Stomach (tissue), 19 donors: ENCODE results near the gene CDK2AP2. TPM values are rescaled to one million over a fixed set of nuclear protein-coding genes. Genes with fewer than 3 reads are reported as not detected.
"Not testable (repeated sequence)": the region's sequence is repeated elsewhere in the genome, so short reads cannot be mapped to it uniquely, and the experiment has no call there.

ENCODE experiments used
- DNase-seq, 2 donors: peaks; one replicate each; pipeline versions ENCODE4 v3.0.0 to v3.0.0-alpha.2; 2013 to 2019
- H3K27ac ChIP-seq, 5 donors: fragments of 200-600 bp in 4 of 5; sonication (generic) in 4 of 5; one replicate each; pipeline ENCODE4 v1.5.1; 2013 to 2019; ENCODE audit warnings: mild to moderate bottlenecking in 1 of 5, moderate library complexity in 1 of 5
- H3K27me3 ChIP-seq, 3 donors: fragments of 200-600 bp; sonication (generic); one replicate each; pipeline ENCODE4 v1.5.1; 2017 to 2019; ENCODE audit warnings: mixed run types in 1 of 3
- H3K36me3 ChIP-seq, 4 donors: fragments of 200-600 bp; sonication (generic); 1 replicate in 3 of 4; 2 replicates in 1 of 4; pipeline ENCODE4 v1.5.1; 2016 to 2019
- H3K4me1 ChIP-seq, 4 donors: fragments of 200-600 bp; sonication (generic); one replicate each; pipeline ENCODE4 v1.5.1; 2016 to 2019
- H3K4me3 ChIP-seq, 4 donors: fragments of 200-600 bp; sonication (generic) in 3 of 4; one replicate each; pipeline ENCODE4 v1.5.1; 2016 to 2019; ENCODE audit warnings: mild to moderate bottlenecking in 1 of 4
- H3K9me3 ChIP-seq, 4 donors: fragments of 200-600 bp; sonication (generic); one replicate each; pipeline ENCODE4 v1.5.1; 2016 to 2019
- EP300 ChIP-seq: sonication (generic); formaldehyde crosslinking; IDR thresholded peaks from one replicate; pipeline ENCODE4 v1.6.1; 2017; ENCODE audit warnings: antibody characterized with exemption
- POLR2A ChIP-seq, 4 donors: fragments of 450-650 bp; IDR thresholded peaks; one replicate each; pipeline ENCODE4 v1.6.1; 2016; ENCODE audit warnings: antibody characterized with exemption in 4 of 4, control low read depth in 2 of 4, mild to moderate bottlenecking in 1 of 4, moderate library complexity in 1 of 4
- POLR2AphosphoS5 ChIP-seq, 3 donors: sonication (generic); formaldehyde crosslinking; IDR thresholded peaks; one replicate each; pipeline ENCODE4 v1.6.1; 2016; ENCODE audit warnings: antibody characterized with exemption in 3 of 3
- WGBS, 5 donors: extraction: QIAGEN DNeasy Blood & Tissue Kit in 3 of 5; methylation state at CpG; one replicate each; pipeline versions ENCODE4 v1.1.5 to v1.1.7; 2013 to 2018; 5-methylcytosine and 5-hydroxymethylcytosine counted together
- intact Hi-C: fragments of 100-400 bp; cut with DNase I; formaldehyde crosslinking; loops from one replicate; pipeline ENCODE4 v1.15.1; 2023; ENCODE audit warnings: low total_unique reads
- long read RNA-seq, 10 donors: transcript quantifications; one replicate each; lab custom pipeline, GENCODE V29; 2026
- polyA plus RNA-seq, 3 donors: library from polyadenylated mRNA; stranded (reverse); fragments of 200-250 nt; gene quantifications; one replicate each; pipeline ENCODE4 v1.2.3, GENCODE V29; 2013
- total RNA-seq, 5 donors: library from RNA; depleted of rRNA; stranded (reverse); fragments of >200 nt; gene quantifications; one replicate each; pipeline versions ENCODE4 v1.1.0 to v1.2.3, GENCODE V29; 2014 to 2016
- TF ChIP-seq, protein P1 (sequence below), 7 experiments: fragments of 450-650 bp in 4 of 7; fragments of 200-600 bp in 3 of 7; sonication (generic) in 3 of 7; IDR thresholded peaks; one replicate each; pipeline ENCODE4 v1.5.1; 2016 to 2019; ENCODE audit warnings: antibody characterized with exemption in 7 of 7, control low read depth in 2 of 7, mild to moderate bottlenecking in 1 of 7
- donor health status: healthy with polysubstance abuse.
- donor health status: Bipolar disorder and iron deficiency.
- donor health status: healthy.

Gene CDK2AP2, protein sequence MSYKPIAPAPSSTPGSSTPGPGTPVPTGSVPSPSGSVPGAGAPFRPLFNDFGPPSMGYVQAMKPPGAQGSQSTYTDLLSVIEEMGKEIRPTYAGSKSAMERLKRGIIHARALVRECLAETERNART
- 10 to 100 TPM in 4 of 5 donors, 1 to 10 TPM in 1; 8.3 to 68.3 (median 52.7) TPM for total RNA-seq
- 10 to 100 TPM; 60.9 to 95.9 (median 74.7) TPM for polyA plus RNA-seq
- long read RNA-seq, donor 1, transcript CDK2AP2-201 (4 exons, 1,378 nt) = major isoform, 8 of 13 reads
- long read RNA-seq, donor 1, partial matches to known transcripts = 0 of 13 reads
- long read RNA-seq, donor 1, other reads (novel, unspliced or antisense) = 0 of 13 reads
- long read RNA-seq, donor 2, transcript CDK2AP2-201 (4 exons, 1,378 nt) = major isoform, 25 of 31 reads
- long read RNA-seq, donor 2, transcript CDK2AP2-202 (3 exons, 1,692 nt) = minor isoform, 5 of 31 reads
- long read RNA-seq, donor 2, partial matches to known transcripts = 0 of 31 reads
- long read RNA-seq, donor 2, other reads (novel, unspliced or antisense) = 0 of 31 reads
- long read RNA-seq, donor 3, transcript CDK2AP2-201 (4 exons, 1,378 nt) = major isoform, 14 of 16 reads
- long read RNA-seq, donor 3, partial matches to known transcripts = 0 of 16 reads
- long read RNA-seq, donor 3, other reads (novel, unspliced or antisense) = 0 of 16 reads
- long read RNA-seq, donor 4 = 0 reads
- long read RNA-seq, donor 5, transcript CDK2AP2-201 (4 exons, 1,378 nt) = major isoform, 18 of 24 reads
- long read RNA-seq, donor 5, transcript CDK2AP2-202 (3 exons, 1,692 nt) = minor isoform, 5 of 24 reads
- long read RNA-seq, donor 5, partial matches to known transcripts = 0 of 24 reads
- long read RNA-seq, donor 5, other reads (novel, unspliced or antisense) = 0 of 24 reads
- long read RNA-seq, donor 6, transcript CDK2AP2-202 (3 exons, 1,692 nt) = minor isoform, 7 of 52 reads
- long read RNA-seq, donor 6, transcript CDK2AP2-201 (4 exons, 1,378 nt) = major isoform, 32 of 52 reads
- long read RNA-seq, donor 6, partial matches to known transcripts = 6 of 52 reads
- long read RNA-seq, donor 6, other reads (novel, unspliced or antisense) = 0 of 52 reads
- long read RNA-seq, donor 7, transcript CDK2AP2-201 (4 exons, 1,378 nt) = major isoform, 25 of 28 reads
- long read RNA-seq, donor 7, partial matches to known transcripts = 0 of 28 reads
- long read RNA-seq, donor 7, other reads (novel, unspliced or antisense) = 0 of 28 reads
- long read RNA-seq, donor 8, transcript CDK2AP2-201 (4 exons, 1,378 nt) = major isoform, 20 of 24 reads
- long read RNA-seq, donor 8, partial matches to known transcripts = 0 of 24 reads
- long read RNA-seq, donor 8, other reads (novel, unspliced or antisense) = 0 of 24 reads
- long read RNA-seq, donor 9, transcript CDK2AP2-201 (4 exons, 1,378 nt) = major isoform, 15 of 32 reads
- long read RNA-seq, donor 9, partial matches to known transcripts = 13 of 32 reads
- long read RNA-seq, donor 9, other reads (novel, unspliced or antisense) = 0 of 32 reads
- long read RNA-seq, donor 10, transcript CDK2AP2-201 (4 exons, 1,378 nt) = major isoform, 8 of 12 reads
- long read RNA-seq, donor 10, partial matches to known transcripts = 0 of 12 reads
- long read RNA-seq, donor 10, other reads (novel, unspliced or antisense) = 0 of 12 reads

DNA sequence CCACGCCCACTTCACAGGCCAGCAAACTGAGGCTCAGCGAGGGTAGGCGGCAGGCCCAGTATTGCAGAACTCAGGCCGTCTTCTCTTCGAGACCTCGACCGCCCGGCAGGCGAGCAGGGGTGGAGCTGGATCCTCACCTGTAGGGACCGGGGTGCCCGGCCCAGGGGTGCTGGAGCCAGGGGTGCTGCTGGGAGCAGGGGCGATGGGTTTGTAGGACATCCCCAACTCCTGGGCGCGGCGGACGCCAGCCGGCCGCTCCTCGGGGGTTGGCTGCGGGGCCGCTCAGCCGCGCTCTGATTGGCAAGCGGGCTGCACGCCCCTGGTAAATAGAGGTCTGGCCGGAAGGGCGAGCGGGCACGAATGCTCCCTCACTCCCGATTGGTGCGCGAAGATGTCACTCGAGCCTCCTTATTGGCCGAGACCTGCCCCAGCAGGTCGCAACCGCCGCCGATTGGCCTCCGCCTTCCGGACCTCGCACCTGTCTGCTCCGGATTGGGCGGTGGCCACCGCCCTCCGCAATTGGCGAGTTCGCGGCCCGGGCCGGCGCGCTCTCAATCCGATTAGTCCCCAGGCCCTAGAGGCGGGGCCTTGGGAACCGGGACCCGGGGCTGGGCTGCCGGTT is at the start of gene CDK2AP2:
Gene CDK2AP2, minus strand, starts transcription at position 299 of the 622 bp plus-strand sequence. Its CDS starts 80 bp downstream, at position 219.
- WGBS, 5 donors = 0 to 1% (median 0%) methylated on average over 4 to 57 of the region's 57 CpGs
- Histone ChIP-seq H3K4me1 (peaks cover 49 to 56% (median 54%) of the 10 kb centered on the region in 4 donors), H3K27ac (peak within 1 kb of the TSS; percentile 94 to 99 (median 98))

DNA sequence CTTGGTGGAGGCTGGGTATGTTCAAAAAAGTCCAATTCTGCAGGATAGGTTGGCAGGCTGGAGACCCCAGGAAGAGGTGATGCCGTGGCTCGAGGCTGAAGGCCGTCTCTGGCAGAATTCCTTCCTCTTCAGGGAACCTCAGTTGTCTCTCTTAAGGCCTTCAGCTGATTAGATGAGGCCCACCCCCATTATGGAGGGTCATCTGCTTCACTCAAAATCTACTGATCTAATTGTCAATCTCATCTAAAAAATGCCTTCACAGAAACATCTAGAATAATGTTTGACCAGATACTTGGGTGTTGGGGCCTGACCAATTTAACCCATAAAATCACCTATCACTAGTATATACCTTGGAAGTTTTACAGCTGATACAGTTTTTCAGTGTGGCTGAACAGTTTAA is 48.3 kb upstream of the CDK2AP2 start:
- Histone ChIP-seq H3K4me1 (peaks cover 0 to 16% (median 10%) of the 10 kb centered on the region in 4 donors), H3K36me3 (no peaks in the 10 kb centered on the region), H3K27me3 (peaks cover 0 to 8% (median 0%) of the 10 kb centered on the region in 3 donors), H3K4me3 (no peak overlapping the region), H3K27ac (no peak overlapping the region), H3K9me3 (peaks cover 0 to 5% (median 2%) of the 10 kb centered on the region in 4 donors)
- intact Hi-C loops = no loop called here
- no peak for TF ChIP-seq EP300
- no peak for TF ChIP-seq POLR2A (IDR thresholded peaks at IDR 0.05)
- TF ChIP-seq, protein P1, sequence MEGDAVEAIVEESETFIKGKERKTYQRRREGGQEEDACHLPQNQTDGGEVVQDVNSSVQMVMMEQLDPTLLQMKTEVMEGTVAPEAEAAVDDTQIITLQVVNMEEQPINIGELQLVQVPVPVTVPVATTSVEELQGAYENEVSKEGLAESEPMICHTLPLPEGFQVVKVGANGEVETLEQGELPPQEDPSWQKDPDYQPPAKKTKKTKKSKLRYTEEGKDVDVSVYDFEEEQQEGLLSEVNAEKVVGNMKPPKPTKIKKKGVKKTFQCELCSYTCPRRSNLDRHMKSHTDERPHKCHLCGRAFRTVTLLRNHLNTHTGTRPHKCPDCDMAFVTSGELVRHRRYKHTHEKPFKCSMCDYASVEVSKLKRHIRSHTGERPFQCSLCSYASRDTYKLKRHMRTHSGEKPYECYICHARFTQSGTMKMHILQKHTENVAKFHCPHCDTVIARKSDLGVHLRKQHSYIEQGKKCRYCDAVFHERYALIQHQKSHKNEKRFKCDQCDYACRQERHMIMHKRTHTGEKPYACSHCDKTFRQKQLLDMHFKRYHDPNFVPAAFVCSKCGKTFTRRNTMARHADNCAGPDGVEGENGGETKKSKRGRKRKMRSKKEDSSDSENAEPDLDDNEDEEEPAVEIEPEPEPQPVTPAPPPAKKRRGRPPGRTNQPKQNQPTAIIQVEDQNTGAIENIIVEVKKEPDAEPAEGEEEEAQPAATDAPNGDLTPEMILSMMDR (IDR thresholded peaks at IDR 0.05) = no peak
- TF ChIP-seq POLR2AphosphoS5 (IDR thresholded peaks at IDR 0.05) = no peak
- DNase-seq = no peak
- WGBS, 5 donors = 74 to 87% (median 85%) methylated on average over 3 of the region's 3 CpGs

More for the DNA sequence above, at the start of gene CDK2AP2:
- Histone ChIP-seq H3K4me3 (peak within 1 kb of the TSS; percentile 72 to 87 (median 80)), H3K9me3 (no peaks in the 10 kb centered on the region), H3K27me3 (peaks cover 0 to 34% (median 0%) of the 10 kb centered on the region in 3 donors), H3K36me3 (peaks cover 0 to 8% (median 4%) of the 10 kb centered on the region in 4 donors)
- DNase-seq = peak; percentile 100
- intact Hi-C loops = loop anchor here (10.0 kb wide), 1 partner anchor 73 kb away; the partner anchor contains the start of gene PTPRCAP
- TF ChIP-seq EP300 (no peak), POLR2A (IDR thresholded peaks at IDR 0.05) (peak in 1 of 4 donors; percentile 86), POLR2AphosphoS5 (IDR thresholded peaks at IDR 0.05) (peak; percentile 62 to 90 (median 88))
- TF ChIP-seq, protein P1 (IDR thresholded peaks at IDR 0.05) = no peak

DNA sequence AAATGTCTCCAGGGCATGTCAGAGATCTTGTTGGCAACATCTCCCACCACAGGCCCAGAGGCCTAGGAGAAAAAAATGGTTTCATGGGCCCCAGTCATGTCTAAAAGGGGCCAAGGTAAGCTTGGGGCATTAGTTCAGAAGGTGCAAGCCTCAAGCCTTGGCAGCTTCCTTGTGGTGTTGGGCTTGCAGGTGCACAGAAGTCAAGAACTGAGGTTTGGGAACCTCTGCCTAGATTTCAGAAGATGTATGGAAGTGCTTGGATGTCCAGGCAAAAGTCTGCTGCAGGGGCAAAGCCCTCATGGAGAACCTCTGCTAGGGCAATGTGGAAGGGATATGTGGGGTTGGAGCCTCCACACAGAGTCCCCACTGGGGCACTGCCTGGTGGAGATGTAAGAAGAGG is 43.7 kb upstream of the CDK2AP2 start:
- H3K4me3 ChIP-seq, intact Hi-C loops: not testable (repeated sequence)

DNA sequence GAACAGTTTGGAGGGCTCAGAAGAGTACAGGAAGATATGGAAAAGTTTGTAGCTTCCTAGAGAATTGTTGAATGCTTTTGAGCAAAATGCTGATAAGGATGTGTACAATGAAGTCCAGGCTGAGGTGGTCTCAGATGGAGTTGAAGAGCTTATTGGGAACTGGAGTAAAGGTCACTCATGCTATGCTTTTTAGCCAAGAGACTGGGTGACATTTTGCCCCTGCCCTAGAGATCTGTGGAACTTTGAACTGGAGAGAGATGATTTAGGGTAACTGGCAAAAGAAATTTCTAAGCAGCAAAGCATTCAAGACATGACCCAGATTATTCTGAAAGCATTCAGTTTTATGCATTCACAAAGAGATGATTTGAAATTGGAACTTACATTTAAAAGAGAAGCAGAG is 43.2 kb upstream of the CDK2AP2 start:
- intact Hi-C loops = no loop called here
- no peak overlapping the region for H3K27ac ChIP-seq
- no peaks in the 10 kb centered on the region for H3K36me3 ChIP-seq
- TF ChIP-seq POLR2AphosphoS5 (IDR thresholded peaks at IDR 0.05) (no peak), POLR2A (IDR thresholded peaks at IDR 0.05) (no peak), EP300 (no peak)
- TF ChIP-seq, protein P1 (IDR thresholded peaks at IDR 0.05) = no peak
- H3K9me3 ChIP-seq = peaks cover 0 to 5% (median 2%) of the 10 kb centered on the region in 4 donors
- H3K4me1 ChIP-seq = no peaks in the 10 kb centered on the region
- no peaks in the 10 kb centered on the region for H3K27me3 ChIP-seq
- H3K4me3 ChIP-seq = no peak overlapping the region
- no peak for DNase-seq

More for the DNA sequence above, 43.7 kb upstream of the CDK2AP2 start:
- H3K9me3 ChIP-seq, H3K27ac ChIP-seq, H3K27me3 ChIP-seq, DNase-seq, H3K4me1 ChIP-seq, H3K36me3 ChIP-seq: not testable (repeated sequence)
